IPS-18c (cell line): ENCODE measurements around the gene SLC6A6.

Experiments used
- H3K4me3 ChIP-seq: 2 replicates; pipeline ENCODE4 v1.7.0; 2013; ENCODE audit warnings: low read depth, mild to moderate bottlenecking, low read length, moderate library complexity; ENCODE audit not compliant: insufficient read depth
- H3K9me3 ChIP-seq: one replicate; pipeline ENCODE4 v1.6.1; 2013; ENCODE audit warnings: mild to moderate bottlenecking, low read length, moderate library complexity; ENCODE audit not compliant: control insufficient read depth, insufficient read depth

Gene SLC6A6

GRCh38 chr3:14522129-14522691 is 119.8 kb downstream of the SLC6A6 start:
- H3K4me3 ChIP-seq, result no peak overlapping the region
- H3K9me3 ChIP-seq, result no peaks in the 10 kb centered on the region

- H3K4me3 ChIP-seq, result no peak overlapping the region
- H3K9me3 ChIP-seq, result no peaks in the 10 kb centered on the region
Measured at GRCh38 chr3:14522768-14523167, 120.4 kb downstream of the SLC6A6 start.

- Histone ChIP-seq H3K9me3 (no peaks in the 10 kb centered on the region), H3K4me3 (no peak overlapping the region)
Measured at GRCh38 chr3:14523792-14524191, 121.4 kb downstream of the SLC6A6 start.

GRCh38 chr3:14524311-14524711 is 121.9 kb downstream of the SLC6A6 start:
- Histone ChIP-seq H3K9me3 (no peaks in the 10 kb centered on the region), H3K4me3 (no peak overlapping the region)

- Histone ChIP-seq H3K4me3 (no peak overlapping the region), H3K9me3 (no peaks in the 10 kb centered on the region)
Measured at GRCh38 chr3:14524920-14525660, 122.7 kb downstream of the SLC6A6 start.

- Histone ChIP-seq H3K4me3 (no peak overlapping the region), H3K9me3 (no peaks in the 10 kb centered on the region)
Measured at GRCh38 chr3:14525685-14526631, 123.6 kb downstream of the SLC6A6 start.

GRCh38 chr3:14528081-14528480 is 125.7 kb downstream of the SLC6A6 start:
- H3K9me3 ChIP-seq, result no peaks in the 10 kb centered on the region

GRCh38 chr3:14531856-14532395 is 129.5 kb downstream of the SLC6A6 start:
- H3K9me3 ChIP-seq, result no peaks in the 10 kb centered on the region
- no peak overlapping the region for H3K4me3 ChIP-seq

More at GRCh38 chr3:14528081-14528480, 125.7 kb downstream of the SLC6A6 start:
- H3K4me3 ChIP-seq, result no peak overlapping the region

- H3K9me3 ChIP-seq, result no peaks in the 10 kb centered on the region
- no peak overlapping the region for H3K4me3 ChIP-seq
Measured at GRCh38 chr3:14532691-14533456, 130.5 kb downstream of the SLC6A6 start.

- Histone ChIP-seq H3K9me3 (no peaks in the 10 kb centered on the region), H3K4me3 (no peak overlapping the region)
Measured at GRCh38 chr3:14533457-14533958, 131.1 kb downstream of the SLC6A6 start.

- H3K9me3 ChIP-seq, result no peaks in the 10 kb centered on the region
- no peak overlapping the region for H3K4me3 ChIP-seq
Measured at GRCh38 chr3:14534516-14535191, 132.2 kb downstream of the SLC6A6 start.

- no peak overlapping the region for H3K4me3 ChIP-seq
Measured at GRCh38 chr3:14535616-14536015, 133.2 kb downstream of the SLC6A6 start.

GRCh38 chr3:14536055-14536815 is 133.8 kb downstream of the SLC6A6 start:
- Histone ChIP-seq H3K9me3 (no peaks in the 10 kb centered on the region), H3K4me3 (no peak overlapping the region)

More at GRCh38 chr3:14535616-14536015, 133.2 kb downstream of the SLC6A6 start:
- H3K9me3 ChIP-seq, result no peaks in the 10 kb centered on the region

- H3K9me3 ChIP-seq, result no peaks in the 10 kb centered on the region
- H3K4me3 ChIP-seq, result no peak overlapping the region
Measured at GRCh38 chr3:14536837-14537589, 134.6 kb downstream of the SLC6A6 start.
